SK-N-SH treated with all-trans-retinoic acid at 6 μM for 48 hours (cell line): ENCODE data around the gene TSPAN9.

Experiments
- SNAI2 ChIP-seq: fragments of 250-450 bp; sonication (Bioruptor Pico); IDR thresholded peaks from 2 replicates; pipeline ENCODE4 v1.5.0; 2020; ENCODE audit warnings: mild to moderate bottlenecking, moderate library complexity
- ZFP3 ChIP-seq: fragments of 250-450 bp; sonication (Bioruptor Pico); IDR thresholded peaks from 2 replicates; pipeline ENCODE4 v1.5.0; 2020; ENCODE audit warnings: mild to moderate bottlenecking, moderate library complexity

DNA sequence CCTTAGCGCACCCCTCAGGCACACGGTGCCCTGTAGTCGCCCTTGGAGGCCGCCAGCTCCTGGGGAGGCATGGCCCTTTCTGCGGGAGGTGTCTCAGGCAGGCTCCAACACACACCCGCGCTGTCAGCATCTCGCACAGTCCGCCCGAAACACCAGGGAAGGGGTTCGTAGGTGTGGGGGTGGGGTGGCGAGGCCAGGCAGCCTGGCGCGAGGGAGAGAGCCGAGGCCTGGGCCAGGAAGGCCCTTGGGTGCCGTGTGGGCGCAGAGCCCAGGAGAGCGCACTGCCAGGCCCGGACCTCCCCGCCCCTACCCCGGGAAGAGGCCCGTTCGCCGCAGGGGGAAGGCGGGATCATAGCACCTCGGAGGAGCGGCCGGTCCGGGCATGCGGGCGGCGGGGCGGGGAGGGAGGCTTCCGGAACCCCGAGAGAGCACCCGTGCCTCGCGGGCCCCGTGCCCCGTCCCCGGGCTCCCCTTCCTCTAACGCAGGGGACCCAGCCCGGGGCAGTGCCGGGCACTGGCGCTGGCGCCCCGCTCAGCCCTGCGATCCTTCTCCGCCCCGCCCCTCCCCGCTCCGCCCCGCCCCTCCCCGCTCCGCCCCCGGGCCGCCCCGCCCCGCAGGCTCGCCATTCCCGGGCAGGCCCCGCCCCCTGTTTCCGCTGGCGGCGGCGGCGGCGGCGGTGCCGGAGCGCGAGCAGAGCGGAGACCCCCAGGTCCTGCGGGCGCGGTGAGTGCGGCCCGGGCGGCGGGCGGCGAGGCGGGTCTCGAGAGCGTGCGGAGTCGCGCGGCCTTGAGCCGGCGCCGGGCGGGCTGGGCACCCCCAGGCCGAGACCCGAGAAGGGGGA lies at the start of gene TSPAN9:
- TF ChIP-seq ZFP3 (no peak), SNAI2 (no peak)
